ENCODE results near the gene TRIM15. TPM values are rescaled to one million over a fixed set of nuclear protein-coding genes. Genes with fewer than 3 reads are reported as not detected.

TRIM15 gene
- total RNA-seq, 1 donor from 2014 or later = not detected

DNA sequence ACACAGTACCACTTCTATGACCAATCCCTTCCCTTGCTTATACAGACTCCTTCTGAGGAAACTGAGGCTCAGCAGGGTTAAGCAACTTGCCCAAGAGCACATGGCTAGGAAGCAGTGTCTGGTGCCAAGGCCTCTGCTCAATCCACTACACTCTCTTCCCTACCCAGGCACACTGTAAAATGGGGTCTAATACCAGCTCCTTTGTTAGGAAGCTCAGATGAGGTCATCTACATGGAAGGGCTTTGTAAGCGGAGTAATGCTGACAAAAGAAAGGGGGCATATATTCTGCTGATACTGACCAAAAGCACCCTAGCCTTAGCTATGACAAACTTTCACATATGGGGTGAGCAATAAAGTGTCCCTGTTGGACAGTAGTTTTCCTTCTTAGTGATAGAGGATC, 40.8 kb downstream of the TRIM15 start:
- H3K36me3 ChIP-seq (ENCODE audit: control insufficient read depth, insufficient read depth, low read length) = peaks cover 12% of the 10 kb centered on the region
- DNase-seq (ENCODE audit: low read depth) (no peak), FAIRE-seq (no peak)

DNA sequence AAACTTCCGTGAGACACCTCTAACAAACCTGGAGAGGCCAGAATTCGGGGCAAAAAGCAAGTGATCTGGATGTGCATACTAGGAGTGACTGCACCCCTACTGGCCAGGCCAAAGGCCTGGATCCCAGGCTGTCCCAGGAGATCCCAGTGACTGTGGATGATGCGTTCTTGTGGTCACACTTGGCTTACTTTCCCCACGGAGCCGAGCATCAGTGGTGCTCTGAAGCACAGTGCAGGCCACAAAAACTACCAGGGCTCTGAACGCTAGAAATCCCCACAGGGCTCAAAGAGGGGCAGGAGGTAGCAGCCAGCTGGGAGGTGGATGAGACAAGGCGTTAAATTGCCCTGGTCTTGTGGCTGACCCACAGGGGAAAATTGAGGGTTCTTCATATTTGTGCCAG, 42.8 kb downstream of the TRIM15 start:
- DNase-seq (ENCODE audit: low read depth) (no peak), FAIRE-seq (no peak)
- no peak overlapping the region for H3K4me3 ChIP-seq (ENCODE audit: low read depth, low read length)
- TF ChIP-seq, protein P1, sequence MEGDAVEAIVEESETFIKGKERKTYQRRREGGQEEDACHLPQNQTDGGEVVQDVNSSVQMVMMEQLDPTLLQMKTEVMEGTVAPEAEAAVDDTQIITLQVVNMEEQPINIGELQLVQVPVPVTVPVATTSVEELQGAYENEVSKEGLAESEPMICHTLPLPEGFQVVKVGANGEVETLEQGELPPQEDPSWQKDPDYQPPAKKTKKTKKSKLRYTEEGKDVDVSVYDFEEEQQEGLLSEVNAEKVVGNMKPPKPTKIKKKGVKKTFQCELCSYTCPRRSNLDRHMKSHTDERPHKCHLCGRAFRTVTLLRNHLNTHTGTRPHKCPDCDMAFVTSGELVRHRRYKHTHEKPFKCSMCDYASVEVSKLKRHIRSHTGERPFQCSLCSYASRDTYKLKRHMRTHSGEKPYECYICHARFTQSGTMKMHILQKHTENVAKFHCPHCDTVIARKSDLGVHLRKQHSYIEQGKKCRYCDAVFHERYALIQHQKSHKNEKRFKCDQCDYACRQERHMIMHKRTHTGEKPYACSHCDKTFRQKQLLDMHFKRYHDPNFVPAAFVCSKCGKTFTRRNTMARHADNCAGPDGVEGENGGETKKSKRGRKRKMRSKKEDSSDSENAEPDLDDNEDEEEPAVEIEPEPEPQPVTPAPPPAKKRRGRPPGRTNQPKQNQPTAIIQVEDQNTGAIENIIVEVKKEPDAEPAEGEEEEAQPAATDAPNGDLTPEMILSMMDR (IDR thresholded peaks at IDR 0.05; ENCODE audit: insufficient read depth, low read length, severe bottlenecking) = no peak
- no peaks in the 10 kb centered on the region for H3K27me3 ChIP-seq (ENCODE audit: control insufficient read depth, insufficient read depth, low read length)
- peaks cover 5% of the 10 kb centered on the region for H3K36me3 ChIP-seq (ENCODE audit: control insufficient read depth, insufficient read depth, low read length)

More for the DNA sequence above, 40.8 kb downstream of the TRIM15 start:
- no peak overlapping the region for H3K4me3 ChIP-seq (ENCODE audit: low read depth, low read length)
- H3K27me3 ChIP-seq (ENCODE audit: control insufficient read depth, insufficient read depth, low read length) = no peaks in the 10 kb centered on the region
- TF ChIP-seq, protein P1 (IDR thresholded peaks at IDR 0.05; ENCODE audit: insufficient read depth, low read length, severe bottlenecking) = no peak

DNA sequence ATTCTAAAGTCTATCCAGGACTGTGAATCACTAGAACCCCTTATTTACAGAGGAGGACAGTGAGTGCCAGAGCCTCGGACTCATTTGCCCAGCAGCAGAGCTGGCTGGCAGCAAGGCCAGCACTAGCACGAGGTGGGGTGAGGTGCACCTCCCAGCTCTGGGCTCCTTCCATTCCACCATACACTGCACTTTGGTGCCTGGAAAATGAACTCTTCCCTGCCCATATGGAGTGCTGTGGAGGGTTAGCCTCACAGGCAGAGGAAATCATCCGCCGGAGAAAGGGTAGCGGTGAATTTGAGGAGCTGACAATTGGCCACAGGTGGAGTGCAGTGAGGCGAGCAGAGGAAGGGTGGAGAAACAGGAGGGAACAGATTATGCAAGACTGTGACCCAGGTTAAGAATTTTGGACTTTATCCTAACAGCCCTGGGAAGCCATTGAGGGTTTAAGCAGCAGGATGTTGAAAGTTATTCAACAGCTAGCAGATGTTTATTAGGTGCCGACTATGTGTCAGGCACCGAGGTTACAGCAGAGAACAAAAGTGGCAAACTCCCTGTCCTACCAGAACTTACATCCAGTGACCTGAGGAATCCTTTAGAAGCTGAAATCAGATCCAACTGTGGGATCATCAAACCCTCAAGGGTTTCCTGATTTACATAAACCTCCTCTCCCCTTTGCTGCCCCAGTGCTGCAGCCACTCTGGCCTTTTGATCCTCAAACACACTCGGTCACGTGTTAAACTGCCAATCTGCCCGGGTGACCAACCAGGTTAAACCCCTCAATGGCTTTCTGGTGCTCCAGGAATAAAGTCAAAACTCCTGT, 43.7 kb downstream of the TRIM15 start:
- TF ChIP-seq, protein P1 (IDR thresholded peaks at IDR 0.05; ENCODE audit: insufficient read depth, low read length, severe bottlenecking) = no peak
- no peak overlapping the region for H3K4me3 ChIP-seq (ENCODE audit: low read depth, low read length)
- no peak for FAIRE-seq

DNA sequence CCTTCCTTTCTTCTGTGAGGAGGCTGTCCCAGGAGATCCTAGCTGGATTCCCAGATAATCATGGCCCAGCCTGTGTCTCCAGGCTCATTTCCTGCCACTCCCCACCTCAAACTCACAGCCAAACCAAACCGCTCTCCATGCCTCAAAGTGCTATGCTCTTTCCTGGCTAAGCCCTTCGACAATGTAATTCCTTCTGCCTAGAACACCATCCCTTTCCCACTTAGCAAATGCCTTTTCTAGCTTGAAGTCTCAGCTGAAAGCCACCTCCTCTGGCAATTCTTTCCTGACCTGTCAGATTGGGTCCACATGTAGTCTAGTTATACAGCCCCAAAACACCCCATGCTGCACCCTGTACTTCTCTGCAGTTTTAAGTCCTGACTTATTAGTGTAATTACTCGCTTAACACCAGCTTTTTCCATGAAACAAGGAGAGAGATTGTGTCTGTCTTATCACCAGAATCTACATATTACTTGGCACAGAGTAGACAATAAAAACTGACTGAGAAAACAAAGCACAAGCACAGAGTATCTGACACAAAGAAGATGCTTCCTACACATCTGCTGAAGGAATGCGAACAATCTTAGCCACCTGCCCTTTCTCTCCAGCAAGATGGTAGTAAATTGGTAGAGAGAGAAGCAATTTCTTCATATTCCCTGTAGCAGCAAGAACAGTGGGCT, 44.4 kb downstream of the TRIM15 start:
- DNase-seq (ENCODE audit: low read depth) (peak; percentile 26), FAIRE-seq (no peak)
- TF ChIP-seq, protein P1 (IDR thresholded peaks at IDR 0.05; ENCODE audit: insufficient read depth, low read length, severe bottlenecking) = no peak
- peaks cover 5% of the 10 kb centered on the region for H3K36me3 ChIP-seq (ENCODE audit: control insufficient read depth, insufficient read depth, low read length)
- no peaks in the 10 kb centered on the region for H3K27me3 ChIP-seq (ENCODE audit: control insufficient read depth, insufficient read depth, low read length)
- no peak overlapping the region for H3K4me3 ChIP-seq (ENCODE audit: low read depth, low read length)

More for the DNA sequence above, 43.7 kb downstream of the TRIM15 start:
- H3K27me3 ChIP-seq (ENCODE audit: control insufficient read depth, insufficient read depth, low read length) = no peaks in the 10 kb centered on the region
- DNase-seq (ENCODE audit: low read depth) = peak; percentile 47
- H3K36me3 ChIP-seq (ENCODE audit: control insufficient read depth, insufficient read depth, low read length) = peaks cover 5% of the 10 kb centered on the region

DNA sequence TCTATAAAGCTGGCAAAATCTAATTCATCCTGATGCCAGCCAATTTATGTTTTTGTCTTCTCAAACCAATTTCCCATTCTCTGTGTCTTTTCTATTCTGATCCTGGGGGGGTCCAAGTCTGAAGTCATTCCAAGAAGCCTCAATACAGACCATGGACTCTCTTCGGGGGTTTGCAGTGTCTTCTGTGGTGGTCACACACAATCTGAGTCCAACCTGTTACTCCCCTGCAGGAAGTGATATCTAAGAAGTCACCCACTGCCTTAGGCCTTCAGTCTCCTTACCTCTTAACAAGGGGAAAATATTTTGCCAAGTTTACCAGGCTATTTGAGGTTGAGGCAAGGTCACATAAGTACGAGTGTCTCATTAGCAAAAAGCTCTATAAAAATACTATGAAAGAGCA, 48.0 kb downstream of the TRIM15 start:
- no peak for FAIRE-seq
- TF ChIP-seq, protein P1 (IDR thresholded peaks at IDR 0.05; ENCODE audit: insufficient read depth, low read length, severe bottlenecking) = no peak
- Histone ChIP-seq H3K36me3 (ENCODE audit: control insufficient read depth, insufficient read depth, low read length) (no peaks in the 10 kb centered on the region), H3K27me3 (ENCODE audit: control insufficient read depth, insufficient read depth, low read length) (no peaks in the 10 kb centered on the region), H3K4me3 (ENCODE audit: low read depth, low read length) (no peak overlapping the region)
- DNase-seq (ENCODE audit: low read depth) = no peak
